Gastrocnemius medialis (tissue), 4 donors: ENCODE measurements around the gene PRKACG. TPM values are rescaled to one million over a fixed set of nuclear protein-coding genes. Genes with fewer than 3 reads are reported as not detected.

Experiments used
- ATAC-seq, 2 donors: fragments of 150-250 bp; one replicate each; pipeline ENCODE4 v1.9.1; 2016
- DNase-seq, 2 donors: peaks; one replicate each; pipeline ENCODE4 v3.0.0-alpha.2; 2019
- H3K27ac ChIP-seq, 4 donors: fragments of 200-600 bp; sonication (generic); 1 replicate in 1 of 4; 2 replicates in 3 of 4; pipeline ENCODE4 v1.5.1; 2016 to 2018; ENCODE audit warnings: mild to moderate bottlenecking in 2 of 4, moderate library complexity in 1 of 4
- H3K27me3 ChIP-seq, 3 donors: fragments of 200-600 bp; sonication (generic) in 2 of 3; 1 replicate in 1 of 3; 2 replicates in 2 of 3; pipeline versions ENCODE4 v1.5.1 to v1.6.0; 2016 to 2019; ENCODE audit warnings: mild to moderate bottlenecking in 1 of 3, moderate library complexity in 1 of 3
- H3K36me3 ChIP-seq, 2 donors: fragments of 200-600 bp; sonication (generic) in 1 of 2; one replicate each; pipeline ENCODE4 v1.5.1; 2017 to 2018
- H3K4me1 ChIP-seq, 2 donors: fragments of 200-600 bp; sonication (generic) in 1 of 2; one replicate each; pipeline ENCODE4 v1.5.1; 2016 to 2017; ENCODE audit warnings: mild to moderate bottlenecking in 2 of 2
- H3K4me3 ChIP-seq, 4 donors: fragments of 200-600 bp; sonication (generic) in 3 of 4; 1 replicate in 1 of 4; 2 replicates in 3 of 4; pipeline ENCODE4 v1.5.1; 2016 to 2019; ENCODE audit warnings: mild to moderate bottlenecking in 2 of 4
- H3K9me3 ChIP-seq, 3 donors: fragments of 200-600 bp; sonication (generic) in 2 of 3; 1 replicate in 1 of 3; 2 replicates in 2 of 3; pipeline ENCODE4 v1.5.1; 2016 to 2019
- CTCF ChIP-seq, 5 experiments: fragments of 450-650 bp in 3 of 5; fragments of 200-600 bp in 2 of 5; sonication (generic) in 2 of 5; IDR thresholded peaks in 4 of 5; conservative IDR thresholded peaks in 1 of 5; 1 replicate in 4 of 5; 2 replicates in 1 of 5; pipeline ENCODE4 v1.5.1; 2016 to 2019; ENCODE audit warnings: antibody characterized with exemption in 5 of 5, mild to moderate bottlenecking in 3 of 5, moderate library complexity in 3 of 5
- POLR2A ChIP-seq, 2 donors: fragments of 450-650 bp; IDR thresholded peaks; one replicate each; pipeline ENCODE4 v1.6.1; 2017; ENCODE audit warnings: antibody characterized with exemption in 2 of 2, mild to moderate bottlenecking in 2 of 2, moderate library complexity in 2 of 2
- in situ Hi-C, 4 donors: fragments of 200-750 bp; cut with MboI; loops; one replicate each; pipeline versions ENCODE4 v1.15.0 to v1.8.0; 2017; ENCODE audit warnings: low sequenced_read_pairs in 4 of 4
- intact Hi-C: fragments of 100-400 bp; cut with DNase I; formaldehyde crosslinking; loops from one replicate; pipeline ENCODE4 v1.15.1; 2023; ENCODE audit warnings: low total_unique reads
- total RNA-seq, 4 donors: library from RNA; depleted of rRNA; stranded (reverse); fragments of >200 nt; gene quantifications; one replicate each; pipeline versions ENCODE4 v1.1.0 to v1.2.3, GENCODE V29; 2016

PRKACG gene
- total RNA-seq, 4 donors from 2014 or later = not detected

GRCh38 chr9:69004836-69005235 lies 9.1 kb downstream of the PRKACG start:
- TF ChIP-seq POLR2A (IDR thresholded peaks at IDR 0.05) = no peak
- TF ChIP-seq CTCF (IDR thresholded peaks at IDR 0.05 in 4 of 5, conservative IDR thresholded peaks at IDR 0.05 in 1 of 5) = no peak
- Histone ChIP-seq H3K4me1 (no peaks in the 10 kb centered on the region), H3K27ac (no peak overlapping the region), H3K27me3 (no peaks in the 10 kb centered on the region), H3K9me3 (no peaks in the 10 kb centered on the region), H3K4me3 (no peak overlapping the region), H3K36me3 (no peaks in the 10 kb centered on the region)
- intact Hi-C loops (no loop called here), in situ Hi-C loops (loop anchor here in 2 of 4 donors (5.0 to 10.0 kb wide), 2 partner anchors 420 to 423 kb away; no protein-coding TSS in a partner anchor)
- DNase-seq (no peak), ATAC-seq (no peak)

DNA sequence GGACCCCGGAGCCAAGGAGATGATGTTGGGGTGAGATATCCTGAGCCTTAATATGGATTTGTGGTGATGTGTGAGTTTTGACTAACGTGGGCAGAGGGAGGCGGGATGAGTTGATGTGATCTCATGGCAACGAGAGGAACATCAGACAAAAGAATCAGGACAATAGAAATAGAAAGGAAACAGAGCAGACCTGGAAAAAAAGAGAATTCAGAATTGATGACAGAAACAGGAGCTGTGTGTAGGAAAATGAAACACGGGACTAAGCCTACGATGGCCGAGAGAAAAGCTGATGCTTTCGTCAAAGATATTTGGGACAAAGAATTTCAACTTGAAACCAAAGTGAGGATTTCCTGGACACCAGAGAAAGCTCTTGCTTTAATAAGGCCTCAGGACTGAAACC lies 10.9 kb downstream of the PRKACG start:
- ATAC-seq (no peak), DNase-seq (no peak)
- Histone ChIP-seq H3K4me3 (no peak overlapping the region), H3K9me3 (no peaks in the 10 kb centered on the region), H3K27me3 (no peaks in the 10 kb centered on the region), H3K4me1 (no peaks in the 10 kb centered on the region), H3K27ac (no peak overlapping the region), H3K36me3 (no peaks in the 10 kb centered on the region)
- intact Hi-C loops = no loop called here
- in situ Hi-C loops = loop anchor here in 2 of 4 donors (5.0 to 10.0 kb wide), 2 partner anchors 418 to 421 kb away; no protein-coding TSS in a partner anchor
- no peak for TF ChIP-seq CTCF (IDR thresholded peaks at IDR 0.05 in 4 of 5, conservative IDR thresholded peaks at IDR 0.05 in 1 of 5)
- TF ChIP-seq POLR2A (IDR thresholded peaks at IDR 0.05) = no peak

- Histone ChIP-seq H3K27ac (no peak overlapping the region), H3K4me1 (no peaks in the 10 kb centered on the region), H3K9me3 (no peaks in the 10 kb centered on the region), H3K4me3 (no peak overlapping the region), H3K27me3 (no peaks in the 10 kb centered on the region), H3K36me3 (no peaks in the 10 kb centered on the region)
- DNase-seq = no peak
- no peak for ATAC-seq
- intact Hi-C loops (no loop called here), in situ Hi-C loops (loop anchor here in 2 of 4 donors (5.0 to 10.0 kb wide), 2 partner anchors 417 to 420 kb away; no protein-coding TSS in a partner anchor)
- TF ChIP-seq CTCF (IDR thresholded peaks at IDR 0.05 in 4 of 5, conservative IDR thresholded peaks at IDR 0.05 in 1 of 5) = no peak
- TF ChIP-seq POLR2A (IDR thresholded peaks at IDR 0.05) = no peak
These were observed 12.0 kb downstream of the PRKACG start for GRCh38 chr9:69001921-69002320.

DNA sequence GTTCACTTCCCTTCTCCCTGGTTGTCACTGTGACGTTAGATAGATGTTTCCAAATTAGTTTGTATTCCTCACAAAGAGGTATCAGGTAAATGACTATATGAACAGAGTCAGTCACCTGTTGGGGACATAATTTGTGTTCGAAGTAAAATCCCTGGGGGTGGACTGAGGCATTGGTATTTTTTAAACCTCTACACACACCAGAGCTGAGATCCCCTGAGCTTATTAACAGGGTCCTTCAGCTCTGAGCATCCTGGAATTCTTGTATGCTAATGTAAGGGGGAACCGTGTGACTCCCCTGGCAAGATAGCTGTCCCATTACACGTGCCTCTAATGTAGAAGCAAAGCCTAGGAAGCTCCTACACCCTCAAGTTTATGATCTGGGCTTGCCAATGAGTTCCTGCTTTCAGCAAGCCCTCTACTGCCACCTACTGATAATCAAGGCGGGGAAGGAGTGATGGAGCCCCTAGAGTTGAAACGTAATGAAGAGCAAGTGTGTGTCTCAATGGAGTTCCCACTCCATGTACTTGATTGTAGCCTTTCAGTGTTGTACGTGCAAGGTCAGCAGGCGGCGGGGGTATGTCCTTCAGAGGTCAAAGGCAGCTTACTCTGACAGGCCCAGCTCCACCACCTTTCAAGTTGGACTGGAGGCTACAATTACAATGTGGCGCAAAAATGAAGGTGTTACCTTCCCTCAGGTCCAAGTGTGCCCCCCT lies 14.4 kb downstream of the PRKACG start:
- Histone ChIP-seq H3K9me3 (no peaks in the 10 kb centered on the region), H3K4me3 (no peak overlapping the region), H3K27ac (no peak overlapping the region), H3K4me1 (no peaks in the 10 kb centered on the region), H3K36me3 (no peaks in the 10 kb centered on the region), H3K27me3 (no peaks in the 10 kb centered on the region)
- peak; percentile 27 to 48 for DNase-seq
- TF ChIP-seq CTCF (IDR thresholded peaks at IDR 0.05 in 4 of 5, conservative IDR thresholded peaks at IDR 0.05 in 1 of 5) (peak in 4 of 5 experiments; percentile 44 to 79 (median 62)), POLR2A (IDR thresholded peaks at IDR 0.05) (no peak)
- intact Hi-C loops = loop anchor here (1.0 kb wide), 1 partner anchor 415 kb away; no protein-coding TSS in a partner anchor
- in situ Hi-C loops = loop anchor here (5.0 to 10.0 kb wide), 3 partner anchors 415 to 425 kb away; no protein-coding TSS in a partner anchor
- peak; percentile 66 to 92 for ATAC-seq
